ENCODE measurements around the gene F2R. TPM values are rescaled to one million over a fixed set of nuclear protein-coding genes. Genes with fewer than 3 reads are reported as not detected.
A peak's percentile ranks its signal among the peaks of the same experiment; 100 is the strongest.

F2R gene
- total RNA-seq, 1 donor: 117 TPM

DNA sequence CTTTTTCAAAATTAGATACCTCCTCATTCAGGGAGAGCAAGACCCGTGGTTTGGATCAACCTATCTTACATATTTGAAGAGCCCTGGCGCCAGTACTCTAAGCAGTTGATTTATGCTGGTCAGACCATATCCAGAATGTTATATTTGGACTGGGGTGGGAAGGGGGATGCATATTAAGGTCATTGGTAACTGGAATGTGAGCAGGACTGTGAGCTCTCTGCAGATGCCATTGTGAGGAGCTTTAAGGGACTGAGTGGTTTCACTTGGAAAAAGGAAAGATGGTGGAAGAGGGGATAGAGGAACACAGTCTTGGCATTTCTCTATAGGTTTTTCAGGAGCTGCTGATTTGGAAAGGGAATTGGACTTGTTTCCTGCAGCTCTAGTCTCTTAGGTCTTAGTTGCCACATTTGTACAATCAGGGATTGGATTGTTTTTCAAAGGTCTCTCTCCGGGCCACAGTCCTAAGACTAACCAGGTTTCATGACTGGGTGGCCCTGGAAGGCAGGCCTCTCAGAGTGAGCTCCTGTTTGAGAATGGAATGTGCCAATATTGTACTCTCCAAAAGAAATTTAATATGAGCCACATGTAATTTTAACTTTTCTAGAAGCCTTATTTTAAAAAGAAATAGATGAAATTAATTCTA is 25.8 kb upstream of the F2R start:
- TF ChIP-seq, protein P1, sequence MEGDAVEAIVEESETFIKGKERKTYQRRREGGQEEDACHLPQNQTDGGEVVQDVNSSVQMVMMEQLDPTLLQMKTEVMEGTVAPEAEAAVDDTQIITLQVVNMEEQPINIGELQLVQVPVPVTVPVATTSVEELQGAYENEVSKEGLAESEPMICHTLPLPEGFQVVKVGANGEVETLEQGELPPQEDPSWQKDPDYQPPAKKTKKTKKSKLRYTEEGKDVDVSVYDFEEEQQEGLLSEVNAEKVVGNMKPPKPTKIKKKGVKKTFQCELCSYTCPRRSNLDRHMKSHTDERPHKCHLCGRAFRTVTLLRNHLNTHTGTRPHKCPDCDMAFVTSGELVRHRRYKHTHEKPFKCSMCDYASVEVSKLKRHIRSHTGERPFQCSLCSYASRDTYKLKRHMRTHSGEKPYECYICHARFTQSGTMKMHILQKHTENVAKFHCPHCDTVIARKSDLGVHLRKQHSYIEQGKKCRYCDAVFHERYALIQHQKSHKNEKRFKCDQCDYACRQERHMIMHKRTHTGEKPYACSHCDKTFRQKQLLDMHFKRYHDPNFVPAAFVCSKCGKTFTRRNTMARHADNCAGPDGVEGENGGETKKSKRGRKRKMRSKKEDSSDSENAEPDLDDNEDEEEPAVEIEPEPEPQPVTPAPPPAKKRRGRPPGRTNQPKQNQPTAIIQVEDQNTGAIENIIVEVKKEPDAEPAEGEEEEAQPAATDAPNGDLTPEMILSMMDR (IDR thresholded peaks at IDR 0.05; ENCODE audit: insufficient read depth, low read depth, low read length): no peak
- H3K4me3 ChIP-seq (ENCODE audit: low read depth, low read length): no peak overlapping the region
- DNase-seq (ENCODE audit: low read depth): no peak

DNA sequence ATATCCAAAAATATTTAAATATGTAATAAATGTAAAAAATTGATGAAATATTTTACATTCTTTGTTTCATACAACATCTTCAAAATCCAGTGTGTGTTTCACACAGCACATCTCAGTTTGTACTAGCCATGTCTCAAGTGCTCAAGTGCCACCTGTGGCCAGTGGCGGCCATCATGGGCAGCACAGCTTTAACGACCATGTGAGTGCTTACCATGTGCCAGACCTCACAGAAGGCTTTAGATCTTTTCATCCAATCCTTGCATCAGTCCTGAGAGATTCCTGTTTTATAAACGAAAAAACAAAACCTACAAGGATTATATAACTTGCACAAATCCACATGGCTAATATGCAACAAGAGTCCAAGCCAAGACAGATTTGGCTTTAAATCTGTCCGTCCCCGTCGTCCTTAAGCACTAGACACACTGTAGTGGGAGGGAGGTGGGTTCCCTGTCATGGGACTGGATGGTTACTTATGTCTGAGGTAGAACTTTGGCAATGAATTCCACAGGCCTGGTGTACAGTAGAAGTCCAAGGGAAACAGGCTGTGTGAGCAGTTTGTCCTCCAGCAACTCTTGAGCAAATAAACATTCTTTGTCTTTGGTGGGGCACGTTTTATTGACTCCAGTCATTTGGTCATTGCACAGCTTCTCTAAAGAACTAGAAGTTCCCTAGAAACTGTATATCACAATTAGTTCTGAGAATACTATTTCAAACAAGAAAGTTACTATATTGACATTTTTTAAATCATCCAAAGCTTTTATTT is 25.0 kb upstream of the F2R start:
- TF ChIP-seq, protein P1 (IDR thresholded peaks at IDR 0.05; ENCODE audit: insufficient read depth, low read depth, low read length): no peak
- H3K4me3 ChIP-seq (ENCODE audit: low read depth, low read length): no peak overlapping the region
- DNase-seq (ENCODE audit: low read depth): peak; percentile 55

DNA sequence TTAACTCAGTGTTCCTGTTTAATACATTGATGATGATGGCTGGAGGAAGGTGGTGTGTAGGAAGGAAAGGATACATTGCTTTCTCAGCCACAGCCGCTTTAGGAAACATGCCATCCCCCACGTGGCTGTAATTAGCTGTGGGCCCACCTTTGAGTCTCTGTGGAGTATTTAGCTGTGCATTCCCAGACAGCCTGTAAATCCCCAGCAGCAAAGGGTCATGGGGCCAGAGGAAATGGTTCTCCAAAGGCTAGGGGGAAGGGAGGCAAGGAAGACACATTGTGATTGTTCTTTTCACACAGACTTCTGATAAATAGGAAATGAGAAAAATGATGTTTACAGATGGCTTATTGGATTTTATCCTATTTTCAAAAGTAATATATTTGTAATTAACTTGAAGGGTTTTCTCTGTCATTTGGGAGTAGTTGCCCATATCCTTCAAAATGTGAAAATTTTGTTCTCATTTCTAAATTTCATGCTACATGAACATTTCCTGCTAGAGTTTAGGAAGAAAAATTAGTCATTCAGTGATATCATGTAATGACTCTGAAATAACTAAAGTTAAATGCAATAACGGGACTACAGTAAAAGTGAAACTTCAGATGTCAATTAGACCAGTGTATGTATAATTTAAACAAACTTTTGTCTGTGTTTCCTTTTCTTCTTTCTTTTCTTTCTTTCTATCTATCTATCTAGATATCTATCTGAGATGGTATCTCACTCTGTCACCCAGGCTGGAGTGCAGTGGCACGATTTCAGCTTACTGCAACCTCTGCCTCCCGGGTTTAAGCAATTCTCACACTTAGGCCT is 24.3 kb upstream of the F2R start:
- H3K4me3 ChIP-seq (ENCODE audit: low read depth, low read length): no peak overlapping the region
- DNase-seq (ENCODE audit: low read depth): peak; percentile 77

DNA sequence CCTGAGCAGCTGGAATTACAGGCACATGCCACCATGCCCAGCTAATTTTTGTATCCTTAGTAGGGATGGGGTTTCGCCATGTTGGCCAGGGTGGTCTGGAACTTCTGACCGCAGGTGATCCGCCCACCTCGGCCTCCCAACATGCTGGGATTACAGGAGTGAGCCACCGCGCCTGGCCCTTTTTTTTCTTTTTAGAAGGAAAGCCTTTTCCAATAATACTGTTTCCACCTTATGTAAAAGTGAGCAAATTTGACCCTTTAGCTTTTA is 23.7 kb upstream of the F2R start:
- no peak for DNase-seq (ENCODE audit: low read depth)
- TF ChIP-seq, protein P1 (IDR thresholded peaks at IDR 0.05; ENCODE audit: insufficient read depth, low read depth, low read length): no peak
- no peak overlapping the region for H3K4me3 ChIP-seq (ENCODE audit: low read depth, low read length)

More for the DNA sequence above, 24.3 kb upstream of the F2R start:
- TF ChIP-seq, protein P1 (IDR thresholded peaks at IDR 0.05; ENCODE audit: insufficient read depth, low read depth, low read length): no peak

DNA sequence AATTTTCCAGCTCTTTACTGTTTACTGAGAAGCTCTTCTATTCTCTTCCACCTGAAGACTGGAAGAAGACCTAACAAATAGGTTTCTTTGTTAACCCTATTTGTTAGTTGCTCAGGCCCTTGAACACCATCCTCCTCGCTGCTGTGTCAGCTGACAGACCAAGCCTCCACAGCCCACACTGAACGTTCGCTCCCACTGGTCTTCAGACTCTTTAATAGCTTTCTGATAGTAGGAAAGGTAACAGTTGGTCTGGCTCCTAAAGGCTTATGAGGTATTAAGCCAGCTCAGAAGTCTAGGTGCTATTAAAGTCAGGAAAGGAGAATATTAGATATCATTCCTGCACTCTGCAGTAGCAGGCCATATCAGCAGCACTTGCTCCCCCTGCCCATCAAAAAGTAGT is 23.3 kb upstream of the F2R start:
- TF ChIP-seq, protein P1 (IDR thresholded peaks at IDR 0.05; ENCODE audit: insufficient read depth, low read depth, low read length): no peak
- DNase-seq (ENCODE audit: low read depth): no peak
- no peak overlapping the region for H3K4me3 ChIP-seq (ENCODE audit: low read depth, low read length)

DNA sequence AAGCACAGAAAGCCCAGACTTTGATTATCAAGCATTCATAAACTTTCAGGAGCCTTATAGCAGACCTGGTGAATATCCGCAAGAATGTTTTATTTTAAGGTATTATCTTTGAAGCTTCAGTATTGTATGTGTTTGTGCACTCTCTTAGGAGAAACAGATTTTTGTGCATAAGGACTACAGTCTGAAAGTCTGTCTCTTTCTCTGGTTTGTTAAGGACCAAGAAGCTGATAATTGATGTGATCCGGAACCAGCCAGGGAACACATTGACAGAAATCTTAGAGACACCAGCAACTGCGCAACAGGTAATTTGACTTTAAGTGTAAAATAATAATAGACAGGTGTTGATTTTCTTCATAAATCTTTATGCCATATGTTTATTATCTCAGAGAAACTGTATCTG is 22.8 kb upstream of the F2R start:
- no peak overlapping the region for H3K4me3 ChIP-seq (ENCODE audit: low read depth, low read length)
- no peak for DNase-seq (ENCODE audit: low read depth)
- TF ChIP-seq, protein P1 (IDR thresholded peaks at IDR 0.05; ENCODE audit: insufficient read depth, low read depth, low read length): no peak
